Measurements from ENCODE around the gene PTPN23.

Gene PTPN23

GRCh38 chr3:47380601-47381316 is at the start of gene PTPN23:
TSS of gene PTPN23 (plus strand) at chr3:47381021. CDS start at chr3:47381097, 76 bp downstream.
- H3K27ac ChIP-seq (ENCODE audit: low read depth, low read length): peak within 1 kb of the TSS; percentile 78

GRCh38 chr3:47333907-47334306 is 46.9 kb upstream of the PTPN23 start:
- H3K36me3 ChIP-seq (ENCODE audit: insufficient read depth, low read length): peaks cover 86% of the 10 kb centered on the region
- H3K27me3 ChIP-seq (ENCODE audit: control insufficient read depth in 1 of 2, insufficient read depth in 2 of 2, low read length in 2 of 2): no peaks in the 10 kb centered on the region
- no peak overlapping the region for H3K9ac ChIP-seq (ENCODE audit: low read length)
- H3K4me3 ChIP-seq (ENCODE audit: low read depth in 1 of 2, low read length in 2 of 2): no peak overlapping the region
- no peaks in the 10 kb centered on the region for H3K9me3 ChIP-seq (ENCODE audit: low read length)
- H3K27ac ChIP-seq (ENCODE audit: low read depth, low read length): no peak overlapping the region
- H3K4me1 ChIP-seq (ENCODE audit: insufficient read depth, low read length): no peaks in the 10 kb centered on the region

More at GRCh38 chr3:47380601-47381316, at the start of gene PTPN23:
- Histone ChIP-seq H3K4me1 (ENCODE audit: insufficient read depth, low read length) (peaks cover 33% of the 10 kb centered on the region), H3K36me3 (ENCODE audit: insufficient read depth, low read length) (peaks cover 9% of the 10 kb centered on the region), H3K27me3 (ENCODE audit: control insufficient read depth in 1 of 2, insufficient read depth in 2 of 2, low read length in 2 of 2) (no peaks in the 10 kb centered on the region), H3K4me3 (ENCODE audit: low read depth in 1 of 2, low read length in 2 of 2) (peak within 1 kb of the TSS; percentile 66 to 92), H3K9ac (ENCODE audit: low read length) (peak within 1 kb of the TSS; percentile 94), H3K9me3 (ENCODE audit: low read length) (no peaks in the 10 kb centered on the region)

- H3K27ac ChIP-seq (ENCODE audit: low read depth, low read length): no peak overlapping the region
- H3K4me3 ChIP-seq (ENCODE audit: low read depth in 1 of 2, low read length in 2 of 2): no peak overlapping the region
- H3K4me1 ChIP-seq (ENCODE audit: insufficient read depth, low read length): no peaks in the 10 kb centered on the region
- no peak overlapping the region for H3K9ac ChIP-seq (ENCODE audit: low read length)
- H3K27me3 ChIP-seq (ENCODE audit: control insufficient read depth in 1 of 2, insufficient read depth in 2 of 2, low read length in 2 of 2): no peaks in the 10 kb centered on the region
- H3K36me3 ChIP-seq (ENCODE audit: insufficient read depth, low read length): peaks cover 96% of the 10 kb centered on the region
- H3K9me3 ChIP-seq (ENCODE audit: low read length): no peaks in the 10 kb centered on the region
Observed at GRCh38 chr3:47337656-47338055, 43.2 kb upstream of the PTPN23 start.

GRCh38 chr3:47339951-47340350 is 40.9 kb upstream of the PTPN23 start:
- Histone ChIP-seq H3K27me3 (ENCODE audit: control insufficient read depth in 1 of 2, insufficient read depth in 2 of 2, low read length in 2 of 2) (no peaks in the 10 kb centered on the region), H3K4me1 (ENCODE audit: insufficient read depth, low read length) (no peaks in the 10 kb centered on the region), H3K36me3 (ENCODE audit: insufficient read depth, low read length) (peaks cover 95% of the 10 kb centered on the region), H3K9me3 (ENCODE audit: low read length) (no peaks in the 10 kb centered on the region), H3K4me3 (ENCODE audit: low read depth in 1 of 2, low read length in 2 of 2) (no peak overlapping the region), H3K9ac (ENCODE audit: low read length) (no peak overlapping the region), H3K27ac (ENCODE audit: low read depth, low read length) (no peak overlapping the region)

- Histone ChIP-seq H3K36me3 (ENCODE audit: insufficient read depth, low read length) (peaks cover 92% of the 10 kb centered on the region), H3K27me3 (ENCODE audit: control insufficient read depth in 1 of 2, insufficient read depth in 2 of 2, low read length in 2 of 2) (no peaks in the 10 kb centered on the region), H3K9ac (ENCODE audit: low read length) (no peak overlapping the region), H3K4me1 (ENCODE audit: insufficient read depth, low read length) (no peaks in the 10 kb centered on the region), H3K9me3 (ENCODE audit: low read length) (no peaks in the 10 kb centered on the region), H3K4me3 (ENCODE audit: low read depth in 1 of 2, low read length in 2 of 2) (no peak overlapping the region), H3K27ac (ENCODE audit: low read depth, low read length) (no peak overlapping the region)
Observed at GRCh38 chr3:47340866-47341265, 40.0 kb upstream of the PTPN23 start.

- H3K36me3 ChIP-seq (ENCODE audit: insufficient read depth, low read length): peaks cover 79% of the 10 kb centered on the region
Observed at GRCh38 chr3:47342151-47342550, 38.7 kb upstream of the PTPN23 start.

GRCh38 chr3:47342812-47343211 is 38.0 kb upstream of the PTPN23 start:
- H3K4me3 ChIP-seq (ENCODE audit: low read depth in 1 of 2, low read length in 2 of 2): no peak overlapping the region
- no peaks in the 10 kb centered on the region for H3K27me3 ChIP-seq (ENCODE audit: control insufficient read depth in 1 of 2, insufficient read depth in 2 of 2, low read length in 2 of 2)
- H3K4me1 ChIP-seq (ENCODE audit: insufficient read depth, low read length): no peaks in the 10 kb centered on the region
- H3K9ac ChIP-seq (ENCODE audit: low read length): no peak overlapping the region
- peaks cover 73% of the 10 kb centered on the region for H3K36me3 ChIP-seq (ENCODE audit: insufficient read depth, low read length)
- H3K9me3 ChIP-seq (ENCODE audit: low read length): no peaks in the 10 kb centered on the region
- no peak overlapping the region for H3K27ac ChIP-seq (ENCODE audit: low read depth, low read length)

More at GRCh38 chr3:47342151-47342550, 38.7 kb upstream of the PTPN23 start:
- no peaks in the 10 kb centered on the region for H3K27me3 ChIP-seq (ENCODE audit: control insufficient read depth in 1 of 2, insufficient read depth in 2 of 2, low read length in 2 of 2)
- no peak overlapping the region for H3K4me3 ChIP-seq (ENCODE audit: low read depth in 1 of 2, low read length in 2 of 2)
- no peaks in the 10 kb centered on the region for H3K9me3 ChIP-seq (ENCODE audit: low read length)
- H3K4me1 ChIP-seq (ENCODE audit: insufficient read depth, low read length): no peaks in the 10 kb centered on the region
- H3K9ac ChIP-seq (ENCODE audit: low read length): no peak overlapping the region
- H3K27ac ChIP-seq (ENCODE audit: low read depth, low read length): no peak overlapping the region

GRCh38 chr3:47343471-47343971 is 37.3 kb upstream of the PTPN23 start:
- Histone ChIP-seq H3K27me3 (ENCODE audit: control insufficient read depth in 1 of 2, insufficient read depth in 2 of 2, low read length in 2 of 2) (no peaks in the 10 kb centered on the region), H3K4me1 (ENCODE audit: insufficient read depth, low read length) (no peaks in the 10 kb centered on the region), H3K36me3 (ENCODE audit: insufficient read depth, low read length) (peaks cover 66% of the 10 kb centered on the region), H3K4me3 (ENCODE audit: low read depth in 1 of 2, low read length in 2 of 2) (no peak overlapping the region), H3K9ac (ENCODE audit: low read length) (no peak overlapping the region), H3K27ac (ENCODE audit: low read depth, low read length) (no peak overlapping the region), H3K9me3 (ENCODE audit: low read length) (no peaks in the 10 kb centered on the region)

GRCh38 chr3:47344971-47345370 is 35.9 kb upstream of the PTPN23 start:
- Histone ChIP-seq H3K36me3 (ENCODE audit: insufficient read depth, low read length) (peaks cover 53% of the 10 kb centered on the region), H3K9me3 (ENCODE audit: low read length) (no peaks in the 10 kb centered on the region), H3K4me1 (ENCODE audit: insufficient read depth, low read length) (no peaks in the 10 kb centered on the region), H3K9ac (ENCODE audit: low read length) (no peak overlapping the region), H3K27ac (ENCODE audit: low read depth, low read length) (no peak overlapping the region), H3K27me3 (ENCODE audit: control insufficient read depth in 1 of 2, insufficient read depth in 2 of 2, low read length in 2 of 2) (no peaks in the 10 kb centered on the region), H3K4me3 (ENCODE audit: low read depth in 1 of 2, low read length in 2 of 2) (no peak overlapping the region)

GRCh38 chr3:47347217-47347801 is 33.5 kb upstream of the PTPN23 start:
- H3K9ac ChIP-seq (ENCODE audit: low read length): no peak overlapping the region
- H3K9me3 ChIP-seq (ENCODE audit: low read length): no peaks in the 10 kb centered on the region
- H3K36me3 ChIP-seq (ENCODE audit: insufficient read depth, low read length): peaks cover 31% of the 10 kb centered on the region
- no peak overlapping the region for H3K27ac ChIP-seq (ENCODE audit: low read depth, low read length)
- no peaks in the 10 kb centered on the region for H3K27me3 ChIP-seq (ENCODE audit: control insufficient read depth in 1 of 2, insufficient read depth in 2 of 2, low read length in 2 of 2)
- H3K4me3 ChIP-seq (ENCODE audit: low read depth in 1 of 2, low read length in 2 of 2): no peak overlapping the region
- H3K4me1 ChIP-seq (ENCODE audit: insufficient read depth, low read length): no peaks in the 10 kb centered on the region

- Histone ChIP-seq H3K27ac (ENCODE audit: low read depth, low read length) (no peak overlapping the region), H3K4me1 (ENCODE audit: insufficient read depth, low read length) (no peaks in the 10 kb centered on the region), H3K4me3 (ENCODE audit: low read depth in 1 of 2, low read length in 2 of 2) (no peak overlapping the region), H3K36me3 (ENCODE audit: insufficient read depth, low read length) (peaks cover 20% of the 10 kb centered on the region), H3K27me3 (ENCODE audit: control insufficient read depth in 1 of 2, insufficient read depth in 2 of 2, low read length in 2 of 2) (no peaks in the 10 kb centered on the region), H3K9me3 (ENCODE audit: low read length) (no peaks in the 10 kb centered on the region), H3K9ac (ENCODE audit: low read length) (no peak overlapping the region)
Observed at GRCh38 chr3:47348411-47349154, 32.2 kb upstream of the PTPN23 start.

All from muscle layer of colon (tissue), 2 donors.